ENCODE measurements around the gene DCTN3.

Gene DCTN3

DNA sequence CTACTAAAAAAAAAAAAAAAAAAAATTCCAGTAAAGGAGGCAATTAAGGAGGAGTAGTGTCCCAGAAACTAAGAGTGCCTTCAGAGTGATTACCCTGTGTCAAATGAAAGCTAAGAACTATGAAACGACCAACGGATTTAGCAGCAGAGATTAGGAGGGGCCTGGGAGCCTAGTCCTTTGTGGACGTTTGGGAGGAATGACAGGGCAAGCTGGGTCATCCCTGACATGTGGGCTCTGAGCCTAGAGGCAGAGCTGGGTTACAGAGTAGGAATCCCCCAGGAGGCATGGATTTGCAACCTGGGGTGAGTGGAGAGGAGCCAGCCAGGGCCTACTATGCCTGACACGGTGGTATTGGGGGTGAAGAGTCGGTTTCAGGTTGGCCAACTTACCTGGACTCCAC is 12.9 kb upstream of the DCTN3 start:
- H3K4me3 ChIP-seq (ENCODE audit: control insufficient read depth in 1 of 7, extremely low read depth in 1 of 7, insufficient read depth in 4 of 7, low read depth in 2 of 7, low read length in 6 of 7), result no peak overlapping the region
- WGBS (ENCODE audit: insufficient coverage), result 92% methylated on average over 2 of the region's 5 CpGs
- H3K27me3 ChIP-seq (replicated peaks in 2 of 5; ENCODE audit: control insufficient read depth in 4 of 5, insufficient read depth in 5 of 5, low read length in 4 of 5), result peaks cover 5 to 33% (median 15%) of the 10 kb centered on the region in 5 experiments
- H3K36me3 ChIP-seq (ENCODE audit: control insufficient read depth in 4 of 4, insufficient read depth in 4 of 4, low read length in 3 of 4), result peaks cover 0 to 17% (median 10%) of the 10 kb centered on the region in 4 experiments
- peaks cover 1 to 33% (median 25%) of the 10 kb centered on the region in 4 experiments for H3K4me1 ChIP-seq (ENCODE audit: control extremely low read depth in 1 of 4, control insufficient read depth in 4 of 4, insufficient read depth in 4 of 4, low read length in 3 of 4)
- no peak for DNase-seq
- CTCF ChIA-PET, result interaction anchor here (0.6 to 10.7 kb wide), 13 partner anchors 10 to 197 kb away, joined by 3 to 293 read pairs (median 4); partner anchors contain the start of genes DCTN3, GALT and RPP25L
- no peak overlapping the region for H3K27ac ChIP-seq (ENCODE audit: insufficient read depth in 1 of 2, low read depth in 1 of 2, low read length in 2 of 2, poor library complexity in 1 of 2, severe bottlenecking in 2 of 2)
- POLR2A ChIA-PET, result interaction anchor here (0.6 kb wide), 1 partner anchor 42 kb away, joined by 4 read pairs; no protein-coding TSS in a partner anchor
- no peaks in the 10 kb centered on the region for H3K9me3 ChIP-seq (ENCODE audit: control extremely low read depth in 1 of 5, control insufficient read depth in 4 of 5, insufficient read depth in 2 of 5, low read depth in 1 of 5, low read length in 4 of 5)

DNA sequence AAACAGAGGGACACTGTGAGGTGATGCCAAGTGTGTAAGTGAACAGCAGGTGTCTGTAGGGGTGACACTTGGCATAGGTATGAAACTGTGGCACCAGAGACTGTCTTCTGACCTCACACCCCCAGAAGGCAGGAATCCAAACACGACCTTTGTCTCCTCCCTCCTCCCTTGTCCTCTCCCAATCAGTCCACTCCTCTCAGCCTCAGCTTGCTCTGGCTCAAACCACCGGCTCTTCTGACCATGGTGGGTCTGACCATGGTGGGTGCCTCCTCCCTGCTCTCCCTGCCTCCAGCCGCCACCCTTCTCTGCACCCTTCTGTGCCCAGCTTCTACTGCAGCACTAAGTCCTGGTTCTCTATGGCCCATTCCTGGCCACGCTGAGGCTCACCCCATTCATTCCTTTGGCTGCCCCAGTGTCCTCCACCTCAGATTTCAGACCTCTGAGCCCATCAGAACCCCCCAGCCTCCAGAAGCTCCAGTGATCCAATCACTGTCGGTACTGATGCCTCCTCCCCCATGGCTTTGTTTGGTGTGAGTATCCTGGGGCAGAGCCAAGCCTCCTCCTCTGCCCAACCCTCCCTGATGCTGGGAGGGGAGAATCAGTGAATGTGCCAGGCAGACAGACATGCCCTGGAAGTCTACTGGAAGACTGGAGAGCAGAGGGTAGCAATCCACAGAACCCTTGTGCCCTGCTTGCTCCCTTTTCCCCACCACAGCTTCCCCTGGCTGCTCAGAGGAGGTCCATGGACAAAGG is 10.3 kb upstream of the DCTN3 start:
- no peak overlapping the region for H3K27ac ChIP-seq (ENCODE audit: insufficient read depth in 1 of 2, low read depth in 1 of 2, low read length in 2 of 2, poor library complexity in 1 of 2, severe bottlenecking in 2 of 2)
- no peak overlapping the region for H3K4me3 ChIP-seq (ENCODE audit: control insufficient read depth in 1 of 7, extremely low read depth in 1 of 7, insufficient read depth in 4 of 7, low read depth in 2 of 7, low read length in 6 of 7)
- peaks cover 11 to 59% (median 33%) of the 10 kb centered on the region in 5 experiments for H3K27me3 ChIP-seq (replicated peaks in 2 of 5; ENCODE audit: control insufficient read depth in 4 of 5, insufficient read depth in 5 of 5, low read length in 4 of 5)
- POLR2A ChIA-PET, result no interaction called here
- peaks cover 0 to 14% (median 7%) of the 10 kb centered on the region in 4 experiments for H3K4me1 ChIP-seq (ENCODE audit: control extremely low read depth in 1 of 4, control insufficient read depth in 4 of 4, insufficient read depth in 4 of 4, low read length in 3 of 4)
- H3K36me3 ChIP-seq (ENCODE audit: control insufficient read depth in 4 of 4, insufficient read depth in 4 of 4, low read length in 3 of 4), result peaks cover 0 to 12% (median 8%) of the 10 kb centered on the region in 4 experiments
- H3K9me3 ChIP-seq (ENCODE audit: control extremely low read depth in 1 of 5, control insufficient read depth in 4 of 5, insufficient read depth in 2 of 5, low read depth in 1 of 5, low read length in 4 of 5), result no peaks in the 10 kb centered on the region
- WGBS (ENCODE audit: insufficient coverage), result 57% methylated on average over 5 of the region's 5 CpGs
- CTCF ChIA-PET, result interaction anchor here (1.3 to 10.7 kb wide), 3 partner anchors 8 to 83 kb away, joined by 9 to 293 read pairs (median 82); partner anchors contain the start of genes DCTN3 and RPP25L
- DNase-seq, result no peak

GRCh38 chr9:34629491-34629808 is 9.2 kb upstream of the DCTN3 start:
- Histone ChIP-seq H3K4me3 (ENCODE audit: control insufficient read depth in 1 of 7, extremely low read depth in 1 of 7, insufficient read depth in 4 of 7, low read depth in 2 of 7, low read length in 6 of 7) (peak overlapping the region in 2 of 7 experiments; percentile 66), H3K4me1 (ENCODE audit: control extremely low read depth in 1 of 4, control insufficient read depth in 4 of 4, insufficient read depth in 4 of 4, low read length in 3 of 4) (peaks cover 0 to 14% (median 7%) of the 10 kb centered on the region in 4 experiments)
- whole genome bisulfite sequencing (ENCODE audit: insufficient coverage), result 31% methylated on average over 4 of the region's 5 CpGs

DNA sequence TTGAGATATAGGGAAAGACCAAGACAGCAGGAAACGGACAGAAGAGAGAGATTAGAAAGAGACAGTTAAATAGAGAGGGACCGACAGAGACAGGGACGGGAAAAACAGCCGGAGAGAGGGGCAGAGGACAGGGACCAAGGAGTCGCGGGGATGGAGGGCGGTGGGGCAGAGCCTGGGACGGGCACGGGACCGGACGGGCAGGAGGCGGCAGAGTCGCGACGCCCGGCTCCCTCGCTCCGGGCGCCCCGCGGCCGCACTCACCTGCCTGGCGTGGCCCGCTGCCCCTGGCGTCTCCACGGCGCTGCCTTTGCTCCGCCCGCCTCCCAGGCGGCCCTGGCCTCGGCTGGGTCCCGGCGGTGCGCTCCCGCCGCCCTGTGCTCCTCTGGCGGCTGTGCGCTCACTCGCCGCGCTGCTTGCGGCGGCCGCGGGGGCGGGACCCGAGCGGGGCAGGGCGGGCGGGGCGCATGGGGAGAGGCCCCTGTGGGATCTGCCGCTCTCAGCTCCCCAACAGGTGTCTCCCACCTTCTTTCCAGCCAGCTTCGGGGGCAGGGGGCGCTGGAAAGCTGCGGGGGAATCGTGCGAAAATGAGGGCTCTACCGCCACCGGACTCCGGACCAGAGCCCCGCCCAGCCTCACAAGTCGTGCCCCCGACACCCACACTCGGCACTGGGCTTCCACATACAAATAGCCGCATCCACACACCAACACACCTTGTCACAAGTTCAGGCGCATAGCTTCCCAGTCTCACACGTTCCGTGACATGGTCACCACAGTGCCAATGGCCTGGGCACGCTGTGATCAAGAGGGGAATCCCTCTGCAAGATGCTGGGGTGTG is 8.6 kb upstream of the DCTN3 start, which contains the start of gene ARID3C:
Gene ARID3C, minus strand, starts transcription at position 411 of the 835 bp plus-strand sequence. CDS start 1,052 bp downstream, outside the sequence.
- peak in 2 of 3 donors; percentile 33 to 42 for DNase-seq
- H3K4me3 ChIP-seq (ENCODE audit: control insufficient read depth in 1 of 7, extremely low read depth in 1 of 7, insufficient read depth in 4 of 7, low read depth in 2 of 7, low read length in 6 of 7), result peak within 1 kb of the TSS in 6 of 7 experiments; percentile 23 to 66 (median 46)
- 2% methylated on average over 51 of the region's 69 CpGs for WGBS (ENCODE audit: insufficient coverage)
- CTCF ChIA-PET, result interaction anchor here (0.5 to 10.7 kb wide), 5 partner anchors 9 to 27 kb away, joined by 4 to 293 read pairs (median 5); partner anchors contain the start of genes DCTN3, RPP25L and SIGMAR1
- H3K27ac ChIP-seq (ENCODE audit: insufficient read depth in 1 of 2, low read depth in 1 of 2, low read length in 2 of 2, poor library complexity in 1 of 2, severe bottlenecking in 2 of 2), result no peak within 1 kb of the TSS
- no peaks in the 10 kb centered on the region for H3K9me3 ChIP-seq (ENCODE audit: control extremely low read depth in 1 of 5, control insufficient read depth in 4 of 5, insufficient read depth in 2 of 5, low read depth in 1 of 5, low read length in 4 of 5)
- H3K36me3 ChIP-seq (ENCODE audit: control insufficient read depth in 4 of 4, insufficient read depth in 4 of 4, low read length in 3 of 4), result no peaks in the 10 kb centered on the region
- peaks cover 0 to 19% (median 8%) of the 10 kb centered on the region in 4 experiments for H3K4me1 ChIP-seq (ENCODE audit: control extremely low read depth in 1 of 4, control insufficient read depth in 4 of 4, insufficient read depth in 4 of 4, low read length in 3 of 4)
- POLR2A ChIA-PET, result no interaction called here
- H3K27me3 ChIP-seq (replicated peaks in 2 of 5; ENCODE audit: control insufficient read depth in 4 of 5, insufficient read depth in 5 of 5, low read length in 4 of 5), result peaks cover 11 to 76% (median 39%) of the 10 kb centered on the region in 5 experiments

More at GRCh38 chr9:34629491-34629808, 9.2 kb upstream of the DCTN3 start:
- H3K9me3 ChIP-seq (ENCODE audit: control extremely low read depth in 1 of 5, control insufficient read depth in 4 of 5, insufficient read depth in 2 of 5, low read depth in 1 of 5, low read length in 4 of 5), result no peaks in the 10 kb centered on the region
- ChIA-PET POLR2A (no interaction called here), CTCF (interaction anchor here (1.2 to 10.7 kb wide), 4 partner anchors 9 to 19 kb away, joined by 4 to 293 read pairs (median 6); partner anchors contain the start of genes DCTN3, RPP25L and SIGMAR1)
- no peak for DNase-seq
- H3K27me3 ChIP-seq (replicated peaks in 2 of 5; ENCODE audit: control insufficient read depth in 4 of 5, insufficient read depth in 5 of 5, low read length in 4 of 5), result peaks cover 11 to 71% (median 35%) of the 10 kb centered on the region in 5 experiments
- H3K27ac ChIP-seq (ENCODE audit: insufficient read depth in 1 of 2, low read depth in 1 of 2, low read length in 2 of 2, poor library complexity in 1 of 2, severe bottlenecking in 2 of 2), result no peak overlapping the region
- H3K36me3 ChIP-seq (ENCODE audit: control insufficient read depth in 4 of 4, insufficient read depth in 4 of 4, low read length in 3 of 4), result peaks cover 0 to under 1% (median 0%) of the 10 kb centered on the region in 4 experiments

DNA sequence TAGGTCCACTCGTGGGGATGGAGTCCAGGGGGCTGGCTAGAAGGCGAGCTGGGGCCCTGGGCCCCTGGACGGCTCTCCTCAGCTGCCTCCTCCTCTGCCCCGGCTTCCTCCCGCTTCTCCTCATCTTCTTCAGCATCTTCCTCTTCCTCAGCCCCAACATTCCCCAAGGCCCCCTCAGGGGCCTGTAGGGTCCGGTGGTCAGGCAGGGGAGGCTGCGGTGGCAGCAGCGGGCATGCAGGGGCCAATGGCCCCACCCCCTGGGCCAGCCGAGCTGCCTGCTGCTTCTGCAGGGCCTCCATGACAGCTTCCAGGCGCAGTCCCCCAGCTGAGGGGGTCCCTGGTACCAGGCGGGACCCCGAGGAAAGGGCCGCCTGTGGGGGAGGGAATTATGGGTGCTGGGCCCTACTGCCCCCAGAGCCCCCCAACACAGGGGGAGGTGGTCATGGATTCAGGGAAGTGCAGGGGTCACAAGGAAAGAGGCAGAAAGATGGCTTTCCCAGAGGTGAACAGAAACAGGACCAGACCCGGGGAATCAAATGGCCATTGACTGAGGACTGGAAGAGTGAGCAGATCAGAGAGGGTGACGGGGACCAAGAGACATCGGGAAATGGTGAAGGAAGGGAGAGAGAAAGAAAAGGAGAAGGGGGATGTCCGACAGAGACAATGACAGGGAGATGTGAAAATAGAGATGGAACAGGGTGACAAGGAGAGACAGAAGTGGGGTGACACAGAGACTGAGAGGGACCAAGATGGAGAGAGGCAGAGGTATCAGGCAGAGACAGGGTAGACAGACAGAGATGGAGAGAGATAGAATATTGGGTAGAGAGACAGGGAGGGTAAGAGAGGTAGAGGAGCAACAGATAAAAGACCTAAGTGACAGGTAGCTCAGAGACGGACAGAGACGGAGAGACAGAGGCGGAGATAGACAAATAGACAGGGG is 7.7 kb upstream of the DCTN3 start:
- CTCF ChIA-PET, result interaction anchor here (1.3 to 10.7 kb wide), 4 partner anchors 10 to 18 kb away, joined by 4 to 293 read pairs (median 6); partner anchors contain the start of genes RPP25L and SIGMAR1

GRCh38 chr9:34625186-34625486 is 4.8 kb upstream of the DCTN3 start:
- WGBS (ENCODE audit: insufficient coverage), result 57% methylated on average over 1 of the region's 3 CpGs
- peaks cover 0 to 6% (median 0%) of the 10 kb centered on the region in 5 experiments for H3K9me3 ChIP-seq (ENCODE audit: control extremely low read depth in 1 of 5, control insufficient read depth in 4 of 5, insufficient read depth in 2 of 5, low read depth in 1 of 5, low read length in 4 of 5)
- CTCF ChIA-PET, result interaction anchor here (1.1 to 7.6 kb wide), 4 partner anchors 8 to 25 kb away, joined by 3 to 82 read pairs (median 19); partner anchors contain the start of gene GALT
- peaks cover 0 to 33% (median 9%) of the 10 kb centered on the region in 4 experiments for H3K4me1 ChIP-seq (ENCODE audit: control extremely low read depth in 1 of 4, control insufficient read depth in 4 of 4, insufficient read depth in 4 of 4, low read length in 3 of 4)
- H3K4me3 ChIP-seq (ENCODE audit: control insufficient read depth in 1 of 7, extremely low read depth in 1 of 7, insufficient read depth in 4 of 7, low read depth in 2 of 7, low read length in 6 of 7), result no peak overlapping the region
- H3K27me3 ChIP-seq (replicated peaks in 2 of 5; ENCODE audit: control insufficient read depth in 4 of 5, insufficient read depth in 5 of 5, low read length in 4 of 5), result peaks cover 11 to 92% (median 49%) of the 10 kb centered on the region in 5 experiments
- no peaks in the 10 kb centered on the region for H3K36me3 ChIP-seq (ENCODE audit: control insufficient read depth in 4 of 4, insufficient read depth in 4 of 4, low read length in 3 of 4)
- POLR2A ChIA-PET, result interaction anchor here (0.7 kb wide), 1 partner anchor 11 kb away, joined by 3 read pairs; no protein-coding TSS in a partner anchor
- no peak for DNase-seq
- H3K27ac ChIP-seq (ENCODE audit: insufficient read depth in 1 of 2, low read depth in 1 of 2, low read length in 2 of 2, poor library complexity in 1 of 2, severe bottlenecking in 2 of 2), result no peak overlapping the region

More for the DNA sequence above, 7.7 kb upstream of the DCTN3 start:
- Histone ChIP-seq H3K4me1 (ENCODE audit: control extremely low read depth in 1 of 4, control insufficient read depth in 4 of 4, insufficient read depth in 4 of 4, low read length in 3 of 4) (peaks cover 0 to 28% (median 9%) of the 10 kb centered on the region in 4 experiments), H3K36me3 (ENCODE audit: control insufficient read depth in 4 of 4, insufficient read depth in 4 of 4, low read length in 3 of 4) (no peaks in the 10 kb centered on the region), H3K27me3 (replicated peaks in 2 of 5; ENCODE audit: control insufficient read depth in 4 of 5, insufficient read depth in 5 of 5, low read length in 4 of 5) (peaks cover 11 to 85% (median 43%) of the 10 kb centered on the region in 5 experiments), H3K4me3 (ENCODE audit: control insufficient read depth in 1 of 7, extremely low read depth in 1 of 7, insufficient read depth in 4 of 7, low read depth in 2 of 7, low read length in 6 of 7) (peak overlapping the region in 5 of 7 experiments; percentile 29 to 66 (median 57)), H3K27ac (ENCODE audit: insufficient read depth in 1 of 2, low read depth in 1 of 2, low read length in 2 of 2, poor library complexity in 1 of 2, severe bottlenecking in 2 of 2) (no peak overlapping the region), H3K9me3 (ENCODE audit: control extremely low read depth in 1 of 5, control insufficient read depth in 4 of 5, insufficient read depth in 2 of 5, low read depth in 1 of 5, low read length in 4 of 5) (no peaks in the 10 kb centered on the region)
- no peak for DNase-seq
- POLR2A ChIA-PET, result no interaction called here
- WGBS (ENCODE audit: insufficient coverage), result 26% methylated on average over 15 of the region's 20 CpGs
